BLaER1 treated with 17β-estradiol and CSF1 and Interleukin-3, amounts not matched to agents 10 nM and 100 nM (cell line): ENCODE data around the gene SHH.

Experiments
- H3K27ac ChIP-seq, 11 experiments: shearing (Covaris generic); formaldehyde crosslinking; 2 replicates each; pipeline ENCODE4 v1.8.1; 2022
- H3K27me3 ChIP-seq, 11 experiments: shearing (Covaris generic); formaldehyde crosslinking; 2 replicates each; pipeline ENCODE4 v1.8.1; 2022
- H3K36me3 ChIP-seq, 11 experiments: shearing (Covaris generic); formaldehyde crosslinking; 2 replicates each; pipeline ENCODE4 v1.8.1; 2022
- H3K4me1 ChIP-seq, 10 experiments: shearing (Covaris generic); formaldehyde crosslinking; 2 replicates each; pipeline ENCODE4 v1.8.1; 2022
- H3K4me2 ChIP-seq, 11 experiments: shearing (Covaris generic); formaldehyde crosslinking; 2 replicates each; pipeline ENCODE4 v1.8.1; 2022
- H3K4me3 ChIP-seq, 10 experiments: shearing (Covaris generic); formaldehyde crosslinking; 2 replicates each; pipeline ENCODE4 v1.8.1; 2022
- H3K9ac ChIP-seq, 11 experiments: shearing (Covaris generic); formaldehyde crosslinking; 2 replicates each; pipeline ENCODE4 v1.8.1; 2022
- H3K9me3 ChIP-seq, 11 experiments: shearing (Covaris generic); formaldehyde crosslinking; replicated peaks in 1 of 11; 2 replicates each; pipeline ENCODE4 v1.8.1; 2022
- H4K20me1 ChIP-seq, 11 experiments: shearing (Covaris generic); formaldehyde crosslinking; 2 replicates each; pipeline ENCODE4 v1.8.1; 2022
- Cebpa-rat ChIP-seq, 11 experiments: shearing (Covaris generic); IDR thresholded peaks; 2 replicates each; pipeline ENCODE4 v1.8.1; 2022

SHH gene

DNA sequence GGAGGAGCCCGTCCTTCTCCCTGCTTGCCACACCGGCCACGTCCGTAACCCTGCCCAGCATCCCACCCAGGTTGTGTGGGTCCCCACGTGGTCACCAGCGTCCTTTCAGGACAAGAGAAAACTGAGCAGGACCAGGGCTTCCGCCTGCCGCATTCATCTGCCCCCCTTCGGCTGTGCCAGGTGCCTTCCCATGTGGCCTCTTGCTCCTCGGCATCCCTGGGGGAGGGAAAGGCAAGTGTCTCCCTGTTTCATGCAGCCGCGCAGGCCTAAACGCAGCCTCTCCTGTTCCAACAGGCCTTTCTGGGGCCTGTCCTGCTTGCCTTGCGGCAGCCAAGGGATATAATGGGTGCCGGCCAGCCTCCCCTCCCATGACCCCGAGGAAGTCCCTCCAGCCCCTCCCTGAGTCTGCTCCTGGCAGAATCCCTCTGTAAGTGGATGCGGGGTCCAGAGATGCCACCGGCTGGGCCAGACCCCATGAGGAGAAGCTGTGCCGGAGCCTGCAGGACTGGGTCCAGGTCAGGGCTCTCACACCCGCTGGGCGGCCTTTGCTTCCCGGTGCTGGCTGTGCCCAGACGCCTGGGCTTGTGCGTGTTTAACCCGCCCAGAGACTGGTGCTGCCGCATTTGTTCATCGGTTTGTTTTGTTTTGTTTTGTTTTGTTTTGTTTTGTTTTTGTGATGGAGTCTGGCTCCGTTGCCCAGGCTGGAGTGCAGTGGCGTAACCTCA, 23.1 kb downstream of the SHH start:
- H3K36me3 ChIP-seq, result peaks cover 0 to 8% (median 3%) of the 10 kb centered on the region in 11 experiments; a peak in 12 of 22 replicates
- H3K4me3 ChIP-seq, result no peak overlapping the region
- TF ChIP-seq Cebpa-rat (IDR thresholded peaks at IDR 0.05), result no peak
- peaks cover 0 to 7% (median 0%) of the 10 kb centered on the region in 11 experiments; a peak in 4 of 22 replicates for H3K9me3 ChIP-seq
- H3K27me3 ChIP-seq, result peaks cover 19 to 28% (median 24%) of the 10 kb centered on the region in 11 experiments
- H3K4me2 ChIP-seq, result no peak overlapping the region
- no peak overlapping the region for H3K9ac ChIP-seq
- H4K20me1 ChIP-seq, result peaks cover 0 to 25% (median 12%) of the 10 kb centered on the region in 11 experiments; a peak in 16 of 22 replicates
- H3K4me1 ChIP-seq, result peaks cover 5 to 17% (median 10%) of the 10 kb centered on the region in 10 experiments; a peak in 17 of 20 replicates
- H3K27ac ChIP-seq, result no peak overlapping the region

DNA sequence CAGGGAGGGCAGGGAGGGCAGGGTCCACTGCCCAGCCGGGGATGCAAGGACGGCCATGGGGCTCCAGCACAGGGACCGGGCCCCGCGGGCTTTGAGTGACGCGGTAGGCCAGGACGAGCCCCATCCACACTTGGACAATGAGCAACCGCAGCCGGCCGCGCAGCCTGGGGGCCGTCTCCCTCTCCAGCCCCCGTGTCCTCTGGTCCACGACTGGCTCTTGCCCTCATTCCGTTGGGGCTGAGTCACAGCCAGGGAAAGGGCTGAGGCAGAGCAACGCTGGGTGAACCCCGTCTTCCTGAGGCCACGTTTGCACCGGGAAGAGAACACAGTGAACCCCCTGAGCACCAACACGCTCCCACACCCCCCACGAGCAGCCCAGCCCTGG, 23.7 kb downstream of the SHH start:
- no peak overlapping the region for H3K4me2 ChIP-seq
- H3K9ac ChIP-seq, result no peak overlapping the region
- no peak overlapping the region for H3K4me3 ChIP-seq
- TF ChIP-seq Cebpa-rat (IDR thresholded peaks at IDR 0.05), result no peak
- H3K36me3 ChIP-seq, result peaks cover 0 to 14% (median 8%) of the 10 kb centered on the region in 11 experiments; a peak in 16 of 22 replicates
- H3K27ac ChIP-seq, result no peak overlapping the region
- H3K9me3 ChIP-seq, result peaks cover 0 to 7% (median 0%) of the 10 kb centered on the region in 11 experiments; a peak in 4 of 22 replicates
- H3K27me3 ChIP-seq, result peaks cover 19 to 28% (median 24%) of the 10 kb centered on the region in 11 experiments
- peaks cover 0 to 28% (median 14%) of the 10 kb centered on the region in 11 experiments; a peak in 17 of 22 replicates for H4K20me1 ChIP-seq
- peaks cover 5 to 13% (median 10%) of the 10 kb centered on the region in 10 experiments; a peak in 16 of 20 replicates for H3K4me1 ChIP-seq

DNA sequence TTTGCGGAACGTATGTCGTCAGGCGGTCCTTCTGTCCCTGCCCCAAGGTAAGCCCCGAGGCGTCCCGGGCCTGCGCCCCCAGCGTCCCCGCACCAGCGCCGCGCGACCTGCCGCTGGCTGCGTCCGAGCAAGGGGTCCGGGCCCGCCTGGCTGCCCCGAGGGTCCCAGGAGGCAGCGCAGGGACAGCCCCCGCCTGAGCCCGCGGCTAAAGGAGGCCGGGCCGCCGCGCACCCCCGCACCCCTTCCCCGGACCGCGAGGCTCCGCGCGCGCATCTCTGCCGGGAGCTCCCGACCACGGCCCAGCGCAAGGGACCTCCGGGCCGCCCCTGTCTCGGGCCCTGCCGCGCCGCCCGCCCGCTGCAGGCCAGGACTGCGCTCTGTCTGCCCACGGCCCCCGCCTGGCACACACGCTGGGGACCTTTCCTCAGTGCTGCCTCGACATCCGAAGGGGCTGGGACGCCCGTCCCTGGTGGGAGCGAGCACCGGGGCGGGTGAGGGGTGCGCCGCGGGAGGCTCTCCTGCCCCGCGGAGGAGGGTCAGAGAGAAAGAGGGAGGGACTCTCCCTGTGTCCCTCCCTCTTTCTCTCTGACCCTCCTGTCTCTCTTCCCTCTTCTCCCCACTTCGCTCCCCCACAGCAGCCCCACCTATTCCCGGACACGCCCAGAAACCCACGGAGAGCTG, 25.0 kb downstream of the SHH start:
- H3K4me3 ChIP-seq, result peak overlapping the region in 6 of 10 experiments; percentile 3 to 53 (median 32); a peak in 8 of 20 replicates
- peaks cover 4 to 27% (median 21%) of the 10 kb centered on the region in 11 experiments; a peak in 21 of 22 replicates for H3K36me3 ChIP-seq
- no peak overlapping the region for H3K27ac ChIP-seq
- peaks cover 0 to 7% (median 0%) of the 10 kb centered on the region in 11 experiments; a peak in 4 of 22 replicates for H3K9me3 ChIP-seq
- H3K9ac ChIP-seq, result peak overlapping the region in 2 of 11 experiments; percentile 37 to 62; a peak in 2 of 22 replicates
- peak overlapping the region; percentile 49 to 73 (median 66) for H3K4me2 ChIP-seq
- TF ChIP-seq Cebpa-rat (IDR thresholded peaks at IDR 0.05), result no peak
- peaks cover 5 to 13% (median 10%) of the 10 kb centered on the region in 10 experiments; a peak in 16 of 20 replicates for H3K4me1 ChIP-seq
- H4K20me1 ChIP-seq, result peaks cover 0 to 40% (median 21%) of the 10 kb centered on the region in 11 experiments; a peak in 18 of 22 replicates
- peaks cover 19 to 28% (median 24%) of the 10 kb centered on the region in 11 experiments for H3K27me3 ChIP-seq

DNA sequence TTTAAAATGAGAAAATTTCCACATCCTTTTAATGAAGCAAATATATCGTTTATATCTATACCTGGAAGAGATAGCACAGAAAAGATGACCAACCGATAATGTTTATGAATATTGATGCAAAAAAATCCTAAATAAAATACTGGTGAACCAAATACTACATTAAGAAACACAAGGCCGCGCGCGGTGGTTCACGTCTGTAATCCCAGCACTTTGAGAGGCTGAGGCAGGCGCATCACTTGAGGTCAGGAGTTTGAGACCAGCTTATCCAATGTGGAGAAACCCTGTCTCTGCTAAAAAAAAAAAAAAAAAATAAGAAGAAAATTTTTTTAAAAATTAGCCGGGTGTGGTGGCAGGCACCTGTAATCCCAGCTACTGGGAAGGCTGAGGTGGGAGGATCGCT, 25.8 kb downstream of the SHH start:
- Histone ChIP-seq H4K20me1 (peaks cover 0 to 47% (median 25%) of the 10 kb centered on the region in 11 experiments; a peak in 18 of 22 replicates), H3K9ac (no peak overlapping the region), H3K27ac (no peak overlapping the region), H3K4me1 (peaks cover 5 to 13% (median 10%) of the 10 kb centered on the region in 10 experiments; a peak in 16 of 20 replicates), H3K27me3 (peaks cover 19 to 28% (median 24%) of the 10 kb centered on the region in 11 experiments), H3K4me2 (peak overlapping the region in 1 of 11 experiments; percentile 71; a peak in 2 of 22 replicates), H3K36me3 (peaks cover 8 to 35% (median 28%) of the 10 kb centered on the region in 11 experiments), H3K4me3 (no peak overlapping the region), H3K9me3 (peaks cover 0 to 7% (median 0%) of the 10 kb centered on the region in 11 experiments; a peak in 4 of 22 replicates)
- no peak for TF ChIP-seq Cebpa-rat (IDR thresholded peaks at IDR 0.05)

DNA sequence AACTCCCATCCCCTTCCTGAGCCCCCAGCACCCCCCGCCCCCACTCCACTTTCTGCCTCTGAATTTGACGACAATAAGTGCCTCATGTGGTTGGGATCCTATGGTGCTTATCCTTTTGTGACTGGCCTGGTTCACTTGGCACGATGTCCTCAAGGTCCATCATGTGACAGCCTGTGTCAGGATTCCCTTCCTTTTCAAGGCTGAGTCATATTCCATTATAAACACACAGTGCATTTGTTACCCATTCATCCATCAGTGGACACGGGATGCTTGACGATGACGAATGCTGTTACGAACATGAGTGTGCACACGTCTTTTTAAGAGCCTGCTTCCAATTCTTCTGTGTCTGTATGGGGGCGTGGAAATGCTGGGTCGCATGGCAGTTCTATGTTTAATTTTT, 26.7 kb downstream of the SHH start:
- H3K27ac ChIP-seq, result no peak overlapping the region
- peaks cover 17 to 45% (median 38%) of the 10 kb centered on the region in 11 experiments for H3K36me3 ChIP-seq
- H4K20me1 ChIP-seq, result peaks cover 0 to 57% (median 28%) of the 10 kb centered on the region in 11 experiments; a peak in 18 of 22 replicates
- H3K9me3 ChIP-seq, result peaks cover 0 to 7% (median 0%) of the 10 kb centered on the region in 11 experiments; a peak in 4 of 22 replicates
- H3K4me3 ChIP-seq, result no peak overlapping the region
- no peak overlapping the region for H3K9ac ChIP-seq
- H3K4me2 ChIP-seq, result no peak overlapping the region
- H3K4me1 ChIP-seq, result peaks cover 5 to 13% (median 10%) of the 10 kb centered on the region in 10 experiments; a peak in 16 of 20 replicates
- peaks cover 19 to 28% (median 24%) of the 10 kb centered on the region in 11 experiments for H3K27me3 ChIP-seq
- TF ChIP-seq Cebpa-rat (IDR thresholded peaks at IDR 0.05), result no peak

DNA sequence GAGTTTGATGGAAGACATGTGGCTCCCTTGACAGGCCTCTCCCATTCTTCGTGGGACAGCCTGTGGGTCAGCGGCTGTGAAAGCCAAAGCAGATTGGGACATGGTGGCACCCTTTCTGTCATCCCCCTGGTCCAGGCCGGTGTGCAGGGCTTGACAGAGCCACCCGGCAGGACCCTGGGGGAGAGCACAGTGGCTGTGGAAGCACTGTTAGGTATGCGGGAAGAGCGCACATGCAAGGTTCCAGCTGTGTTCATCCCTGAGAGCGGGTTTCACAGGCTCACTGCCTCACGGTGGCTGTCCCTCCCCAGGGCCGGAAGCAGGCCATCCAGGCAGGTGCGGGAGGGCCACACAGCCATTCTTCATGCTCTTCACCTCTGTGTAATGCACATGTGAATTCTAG, 29.8 kb downstream of the SHH start:
- Histone ChIP-seq H3K36me3 (peaks cover 46 to 75% (median 68%) of the 10 kb centered on the region in 11 experiments), H3K27me3 (peaks cover 13 to 22% (median 19%) of the 10 kb centered on the region in 11 experiments), H3K4me1 (peaks cover 5 to 8% (median 6%) of the 10 kb centered on the region in 10 experiments; a peak in 14 of 20 replicates)

DNA sequence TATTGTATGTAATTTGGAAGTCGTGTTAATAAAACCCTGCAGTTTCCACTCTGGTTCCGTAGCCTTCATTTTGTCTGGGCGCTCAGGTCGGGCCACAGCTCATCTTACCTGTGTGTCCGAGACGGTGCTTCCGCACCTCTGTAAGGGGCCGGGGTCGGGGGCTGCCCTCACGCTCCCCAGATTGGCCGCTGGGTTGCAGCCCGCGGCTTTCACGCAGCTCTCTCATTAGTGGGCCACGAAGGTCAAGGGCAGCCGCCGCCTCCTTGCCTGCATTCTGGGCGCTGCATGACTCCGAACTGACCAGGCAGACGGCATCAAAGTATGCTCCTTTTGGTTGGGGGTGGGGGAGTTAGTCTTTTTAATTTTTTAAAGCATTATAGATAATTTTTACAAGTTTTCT, 30.8 kb downstream of the SHH start:
- no peak overlapping the region for H3K4me2 ChIP-seq
- H3K4me1 ChIP-seq, result no peaks in the 10 kb centered on the region
- peaks cover 12 to 69% (median 45%) of the 10 kb centered on the region in 11 experiments; a peak in 18 of 22 replicates for H4K20me1 ChIP-seq
- H3K27me3 ChIP-seq, result peaks cover 3 to 12% (median 8%) of the 10 kb centered on the region in 11 experiments; a peak in 20 of 22 replicates
- no peak for TF ChIP-seq Cebpa-rat (IDR thresholded peaks at IDR 0.05)
- peaks cover 56 to 86% (median 78%) of the 10 kb centered on the region in 11 experiments for H3K36me3 ChIP-seq
- no peak overlapping the region for H3K9ac ChIP-seq
- no peak overlapping the region for H3K4me3 ChIP-seq
- no peaks in the 10 kb centered on the region for H3K9me3 ChIP-seq
- no peak overlapping the region for H3K27ac ChIP-seq

More for the DNA sequence above, 29.8 kb downstream of the SHH start:
- H3K4me2 ChIP-seq, result no peak overlapping the region
- no peak overlapping the region for H3K9ac ChIP-seq
- peaks cover 17 to 75% (median 44%) of the 10 kb centered on the region in 11 experiments; a peak in 19 of 22 replicates for H4K20me1 ChIP-seq
- H3K27ac ChIP-seq, result no peak overlapping the region
- TF ChIP-seq Cebpa-rat (IDR thresholded peaks at IDR 0.05), result no peak
- H3K9me3 ChIP-seq, result peaks cover 0 to 7% (median 0%) of the 10 kb centered on the region in 11 experiments; a peak in 4 of 22 replicates
- H3K4me3 ChIP-seq, result no peak overlapping the region

DNA sequence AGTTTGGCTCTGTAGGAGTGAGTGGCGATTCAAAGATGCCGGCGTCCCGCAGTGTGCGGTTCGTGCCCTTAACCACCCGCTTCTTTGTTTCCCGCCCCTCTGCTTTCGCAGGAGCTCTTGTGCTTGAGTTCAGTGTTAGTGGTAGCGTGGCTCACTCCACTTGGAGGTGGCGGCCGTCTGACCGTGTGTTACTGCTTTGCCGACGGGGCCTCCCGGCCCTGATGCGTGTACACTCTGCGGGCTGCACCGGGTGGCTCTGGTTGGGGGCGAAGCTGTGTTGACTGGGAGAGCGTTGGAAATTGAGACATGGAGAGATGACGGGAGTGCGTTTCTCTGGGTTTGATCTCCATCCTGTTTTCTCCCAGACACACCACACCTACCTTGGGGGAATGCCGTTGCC, 31.4 kb downstream of the SHH start:
- no peak overlapping the region for H3K4me3 ChIP-seq
- H3K36me3 ChIP-seq, result peaks cover 62 to 91% (median 84%) of the 10 kb centered on the region in 11 experiments
- H3K4me1 ChIP-seq, result no peaks in the 10 kb centered on the region
- TF ChIP-seq Cebpa-rat (IDR thresholded peaks at IDR 0.05), result no peak
- no peak overlapping the region for H3K9ac ChIP-seq
- H3K9me3 ChIP-seq, result no peaks in the 10 kb centered on the region
- H3K27ac ChIP-seq, result no peak overlapping the region
- peaks cover 0 to 6% (median 3%) of the 10 kb centered on the region in 11 experiments; a peak in 10 of 22 replicates for H3K27me3 ChIP-seq
- H4K20me1 ChIP-seq, result peaks cover 12 to 73% (median 43%) of the 10 kb centered on the region in 11 experiments; a peak in 18 of 22 replicates
- no peak overlapping the region for H3K4me2 ChIP-seq
